Fibroblast of lung (primary cell): ENCODE measurements around the gene SCAPER. TPM values are rescaled to one million over a fixed set of nuclear protein-coding genes. Genes with fewer than 3 reads are reported as not detected.

Experiments
- DNase-seq, 2 donors: peaks; one replicate each; pipeline versions ENCODE4 v3.0.0 to v3.0.0-alpha.2; 2010; ENCODE audit warnings: low read depth in 2 of 2
- H2AFZ ChIP-seq: 2 replicates; pipeline ENCODE4 v1.5.1; 2012; ENCODE audit warnings: low read length, control low read depth, inconsistent platforms
- H3K27ac ChIP-seq: 2 replicates; pipeline ENCODE4 v1.5.1; 2011; ENCODE audit warnings: low read length, control low read depth; ENCODE audit not compliant: insufficient read depth
- H3K27me3 ChIP-seq: 2 replicates; pipeline ENCODE4 v1.5.1; 2011; ENCODE audit warnings: mild to moderate bottlenecking, low read length; ENCODE audit not compliant: control insufficient read depth, insufficient read depth
- H3K36me3 ChIP-seq: 2 replicates; pipeline ENCODE4 v1.5.1; 2011; ENCODE audit warnings: low read length; ENCODE audit not compliant: control insufficient read depth, insufficient read depth
- H3K4me1 ChIP-seq: 2 replicates; pipeline ENCODE4 v1.5.1; 2011; ENCODE audit warnings: low read length; ENCODE audit not compliant: control insufficient read depth, insufficient read depth; ENCODE audit errors: extremely low read depth
- H3K4me2 ChIP-seq: 2 replicates; pipeline ENCODE4 v1.5.1; 2011; ENCODE audit warnings: low read length, control low read depth; ENCODE audit not compliant: insufficient read depth; ENCODE audit errors: extremely low read depth
- H3K4me3 ChIP-seq, 4 experiments: fragments of 200-600 bp in 1 of 4; sonication (generic) in 1 of 4; replicated peaks in 1 of 4; 2 replicates each; pipeline ENCODE4 v1.5.1; 2011 to 2016; ENCODE audit warnings: low read length in 4 of 4, low read depth in 3 of 4, mild to moderate bottlenecking in 3 of 4, control low read depth in 2 of 4, inconsistent platforms in 1 of 4, mixed read lengths in 1 of 4; ENCODE audit not compliant: insufficient read depth in 1 of 4; ENCODE audit errors: control extremely low read depth in 1 of 4
- H3K79me2 ChIP-seq: 2 replicates; pipeline ENCODE4 v1.5.1; 2012; ENCODE audit warnings: mild to moderate bottlenecking, low read length, inconsistent platforms; ENCODE audit not compliant: control insufficient read depth, insufficient read depth
- H3K9ac ChIP-seq: 2 replicates; pipeline ENCODE4 v1.5.1; 2011; ENCODE audit warnings: mild to moderate bottlenecking, low read length, control low read depth; ENCODE audit not compliant: insufficient read depth
- H3K9me3 ChIP-seq: 2 replicates; pipeline ENCODE4 v1.5.1; 2012; ENCODE audit warnings: low read depth, low read length; ENCODE audit not compliant: control insufficient read depth, insufficient read depth
- H4K20me1 ChIP-seq: 2 replicates; pipeline ENCODE4 v1.5.1; 2011; ENCODE audit warnings: low read length; ENCODE audit not compliant: control insufficient read depth, insufficient read depth; ENCODE audit errors: extremely low read depth
- CTCF ChIP-seq, 2 donors: IDR thresholded peaks in 1 of 2; conservative IDR thresholded peaks in 1 of 2; 1 replicate in 1 of 2; 2 replicates in 1 of 2; pipeline ENCODE4 v1.5.1; 2011 to 2012; ENCODE audit warnings: low read length in 2 of 2, control low read depth in 1 of 2, inconsistent platforms in 1 of 2, low read depth in 1 of 2, mild to moderate bottlenecking in 1 of 2
- EZH2 ChIP-seq: IDR thresholded peaks from 2 replicates; pipeline ENCODE4 v1.5.1; 2012; ENCODE audit warnings: low read length, control low read depth, mild to moderate bottlenecking; ENCODE audit errors: missing control alignments
- polyA plus RNA-seq, 2 donors: library from polyadenylated mRNA; depleted of rRNA in 1 of 2; stranded (reverse) in 1 of 2; unstranded in 1 of 2; fragments of >200 nt; gene quantifications; 2 replicates each; pipeline ENCODE4 v1.2.1, GENCODE V29; 2011 to 2012; ENCODE audit warnings: missing spikeins in 1 of 2
- total RNA-seq: library from RNA; depleted of rRNA; stranded (reverse); fragments of >200 nt; gene quantifications from 2 replicates; pipeline ENCODE4 v1.2.1, GENCODE V29; 2014

Gene SCAPER
- total and polyA plus RNA-seq, 2 donors (not counting 1 experiment from before 2014, with no cell fraction given), result 2.3 to 9.1 TPM

DNA sequence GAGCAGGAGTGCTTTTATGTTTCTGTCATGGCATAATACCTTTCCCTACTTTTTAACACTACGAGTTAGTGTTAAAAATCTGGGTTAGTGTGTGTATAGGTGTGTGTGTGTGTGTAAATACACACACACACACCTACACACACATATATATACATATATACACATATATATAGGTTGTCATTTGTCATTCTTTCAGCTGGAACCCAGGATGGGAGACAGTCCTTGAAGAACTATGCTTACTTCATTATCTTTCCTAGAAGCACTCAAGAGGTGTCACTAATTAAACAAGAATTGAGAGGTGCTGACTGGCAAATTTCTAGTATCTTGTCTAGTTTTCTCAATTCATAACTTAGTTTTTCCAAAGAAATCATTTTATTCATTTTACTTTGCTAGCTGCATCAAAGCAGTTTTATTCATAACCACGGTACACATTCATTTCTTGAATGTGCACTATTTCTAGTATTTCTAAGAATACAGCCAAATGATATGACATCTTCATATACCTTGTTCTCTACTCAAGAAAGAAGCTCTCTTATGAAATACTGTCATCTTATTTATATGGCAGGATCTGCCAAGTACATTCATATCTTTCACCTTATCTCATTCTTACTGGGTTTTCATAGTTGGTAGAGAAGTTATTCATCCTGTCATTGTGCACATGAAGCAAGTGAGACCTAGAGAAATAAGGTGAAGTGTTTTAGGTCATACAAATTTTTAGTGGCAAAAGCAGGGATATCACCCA lies 522.0 kb downstream of the SCAPER start:
- Histone ChIP-seq H3K27me3 (no peaks in the 10 kb centered on the region), H2AFZ (no peak overlapping the region), H3K9ac (no peak overlapping the region), H3K27ac (no peak overlapping the region), H3K36me3 (no peaks in the 10 kb centered on the region), H3K4me1 (no peaks in the 10 kb centered on the region), H3K9me3 (no peaks in the 10 kb centered on the region), H4K20me1 (no peaks in the 10 kb centered on the region), H3K4me2 (no peak overlapping the region), H3K4me3 (no peak overlapping the region), H3K79me2 (no peaks in the 10 kb centered on the region)
- DNase-seq, result no peak
- TF ChIP-seq EZH2 (no peak), CTCF (conservative IDR thresholded peaks at IDR 0.05 in 1 of 2, IDR thresholded peaks at IDR 0.05 in 1 of 2; ENCODE audit: low read depth in 1 of 2, low read length in 2 of 2) (no peak)

DNA sequence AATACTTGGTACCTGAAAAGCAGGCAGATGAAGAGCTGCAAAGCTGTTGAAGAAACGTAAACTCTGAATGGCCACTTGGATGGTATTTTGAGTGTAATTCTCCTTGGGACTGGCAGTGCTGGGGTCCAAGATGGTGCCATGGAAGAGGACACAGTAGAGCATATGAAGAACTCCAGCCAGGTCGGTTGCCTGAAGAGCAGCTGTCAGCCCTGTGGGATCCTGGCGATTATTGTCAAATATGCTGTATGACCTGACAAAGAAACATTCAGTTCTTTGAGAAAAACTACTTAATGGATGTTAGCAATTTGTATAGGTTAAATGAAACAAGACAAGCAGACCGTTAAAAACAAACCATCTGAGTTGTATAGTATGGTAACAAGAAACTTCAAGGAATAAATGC lies 523.8 kb downstream of the SCAPER start:
- DNase-seq, result no peak
- no peak overlapping the region for H3K4me2 ChIP-seq
- H2AFZ ChIP-seq, result no peak overlapping the region
- H3K79me2 ChIP-seq, result no peaks in the 10 kb centered on the region
- H3K4me3 ChIP-seq, result no peak overlapping the region
- H3K36me3 ChIP-seq, result no peaks in the 10 kb centered on the region
- no peak for TF ChIP-seq EZH2
- H3K9ac ChIP-seq, result no peak overlapping the region
- no peaks in the 10 kb centered on the region for H3K4me1 ChIP-seq
- no peaks in the 10 kb centered on the region for H3K9me3 ChIP-seq
- no peaks in the 10 kb centered on the region for H4K20me1 ChIP-seq
- no peak overlapping the region for H3K27ac ChIP-seq
- no peaks in the 10 kb centered on the region for H3K27me3 ChIP-seq

DNA sequence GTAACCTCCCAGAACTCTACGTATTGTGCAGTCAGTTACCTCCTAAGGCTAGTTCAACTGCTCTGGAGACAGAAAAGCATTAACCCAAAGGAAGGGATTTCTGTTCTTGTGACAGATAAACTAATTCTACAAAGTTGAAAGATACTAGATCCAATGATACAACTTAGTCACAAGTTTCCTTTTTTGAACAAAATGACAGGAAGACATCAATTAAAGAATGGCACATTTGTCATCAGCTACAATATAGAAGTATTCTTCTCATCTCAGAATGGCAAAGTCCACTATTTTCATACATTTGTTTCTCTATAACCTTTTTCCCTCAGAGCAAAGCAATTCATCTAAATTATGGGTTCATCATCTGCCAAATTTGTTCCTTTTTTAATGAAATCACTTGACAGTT lies 524.9 kb downstream of the SCAPER start:
- no peak overlapping the region for H3K9ac ChIP-seq
- H3K27ac ChIP-seq, result no peak overlapping the region
- H3K4me1 ChIP-seq, result no peaks in the 10 kb centered on the region
- DNase-seq, result no peak
- no peak for TF ChIP-seq EZH2
- TF ChIP-seq CTCF (conservative IDR thresholded peaks at IDR 0.05 in 1 of 2, IDR thresholded peaks at IDR 0.05 in 1 of 2; ENCODE audit: low read depth in 1 of 2, low read length in 2 of 2), result no peak
- no peaks in the 10 kb centered on the region for H3K9me3 ChIP-seq
- no peaks in the 10 kb centered on the region for H3K27me3 ChIP-seq
- no peaks in the 10 kb centered on the region for H3K36me3 ChIP-seq
- no peaks in the 10 kb centered on the region for H3K79me2 ChIP-seq
- H3K4me2 ChIP-seq, result no peak overlapping the region
- no peaks in the 10 kb centered on the region for H4K20me1 ChIP-seq
- no peak overlapping the region for H2AFZ ChIP-seq
- H3K4me3 ChIP-seq, result no peak overlapping the region
